ENCODE results near the gene USH1C.

Gene USH1C

DNA sequence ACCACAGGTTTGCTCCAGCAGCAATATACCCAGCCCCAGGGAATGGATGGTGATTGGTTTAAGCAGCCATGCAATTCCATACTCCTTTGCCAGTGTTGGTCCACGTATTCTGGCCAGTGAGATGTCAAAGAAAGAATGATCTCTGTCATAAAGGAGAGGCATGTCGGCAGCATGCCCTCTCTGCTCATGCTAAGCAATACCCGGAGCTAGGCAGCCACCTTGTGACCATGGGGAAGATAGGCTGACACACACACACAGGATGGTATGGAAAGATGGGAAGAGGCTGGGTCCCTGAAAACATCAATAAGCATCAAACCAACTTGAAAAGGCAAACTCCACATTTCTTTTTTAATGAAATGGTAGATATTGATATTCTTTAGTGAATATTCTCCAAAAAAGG lies 72.7 kb downstream of the USH1C start:
- DNase-seq (ENCODE audit: low spot score) = no peak

DNA sequence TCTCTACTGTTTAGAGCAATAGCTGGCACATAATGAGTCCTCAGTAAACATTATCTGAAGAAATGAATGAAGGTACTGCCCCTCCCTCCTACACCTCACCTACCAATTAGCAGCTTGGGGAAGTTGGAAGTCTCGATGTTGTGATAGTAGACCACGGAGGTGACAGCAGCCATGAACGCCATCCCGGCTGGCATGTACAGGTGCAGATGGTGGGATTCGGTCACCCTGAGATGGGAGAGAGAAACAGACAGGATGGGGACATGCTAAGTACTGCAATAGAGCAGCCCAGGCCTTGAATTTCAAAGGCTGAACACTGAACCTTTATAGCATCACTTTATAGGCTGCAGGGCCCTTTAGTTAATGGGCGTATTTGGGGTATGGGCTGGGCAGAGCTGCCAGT lies 74.2 kb downstream of the USH1C start:
- no peak for DNase-seq (ENCODE audit: low spot score)

GRCh38 chr11:17468122-17468521 lies 76.1 kb downstream of the USH1C start:
- DNase-seq (ENCODE audit: low spot score) = no peak

DNA sequence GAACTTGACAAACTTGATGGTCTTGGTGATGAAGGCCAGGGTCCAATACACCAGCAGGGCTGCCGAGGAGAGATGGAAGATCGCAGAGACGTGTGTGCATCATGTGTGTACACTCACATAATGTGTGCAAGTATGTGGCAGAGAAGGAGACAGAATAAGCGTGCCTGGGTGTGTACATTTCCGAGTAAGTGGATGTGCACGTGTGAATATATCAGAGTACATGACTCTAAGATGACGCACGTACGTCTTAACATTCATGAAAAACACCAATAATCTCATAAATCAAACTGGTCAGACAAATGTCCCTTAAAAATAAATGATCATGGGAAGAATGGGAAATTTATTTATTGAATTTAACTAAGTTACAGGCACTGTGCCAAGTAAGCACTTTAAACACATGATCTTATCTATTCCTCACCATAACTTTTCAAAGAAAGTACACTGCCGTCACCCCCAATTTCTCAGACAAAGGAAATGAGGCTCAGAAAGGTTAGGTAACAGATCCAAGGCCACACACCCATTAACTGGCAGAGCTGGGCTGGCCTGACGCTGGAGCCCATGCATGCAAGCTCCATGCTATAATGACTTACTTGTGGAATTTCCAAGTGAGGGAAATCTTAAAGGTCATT lies 80.6 kb downstream of the USH1C start:
- DNase-seq (ENCODE audit: low spot score) = no peak

GRCh38 chr11:17462940-17463339 lies 81.3 kb downstream of the USH1C start:
- DNase-seq (ENCODE audit: low spot score) = no peak

- no peak for DNase-seq (ENCODE audit: low spot score)
These were observed 83.8 kb downstream of the USH1C start for GRCh38 chr11:17460406-17460805.

- DNase-seq (ENCODE audit: low spot score) = no peak
These were observed 84.8 kb downstream of the USH1C start for GRCh38 chr11:17459236-17459896.

GRCh38 chr11:17458268-17458667 lies 85.9 kb downstream of the USH1C start:
- no peak for DNase-seq (ENCODE audit: low spot score)

DNA sequence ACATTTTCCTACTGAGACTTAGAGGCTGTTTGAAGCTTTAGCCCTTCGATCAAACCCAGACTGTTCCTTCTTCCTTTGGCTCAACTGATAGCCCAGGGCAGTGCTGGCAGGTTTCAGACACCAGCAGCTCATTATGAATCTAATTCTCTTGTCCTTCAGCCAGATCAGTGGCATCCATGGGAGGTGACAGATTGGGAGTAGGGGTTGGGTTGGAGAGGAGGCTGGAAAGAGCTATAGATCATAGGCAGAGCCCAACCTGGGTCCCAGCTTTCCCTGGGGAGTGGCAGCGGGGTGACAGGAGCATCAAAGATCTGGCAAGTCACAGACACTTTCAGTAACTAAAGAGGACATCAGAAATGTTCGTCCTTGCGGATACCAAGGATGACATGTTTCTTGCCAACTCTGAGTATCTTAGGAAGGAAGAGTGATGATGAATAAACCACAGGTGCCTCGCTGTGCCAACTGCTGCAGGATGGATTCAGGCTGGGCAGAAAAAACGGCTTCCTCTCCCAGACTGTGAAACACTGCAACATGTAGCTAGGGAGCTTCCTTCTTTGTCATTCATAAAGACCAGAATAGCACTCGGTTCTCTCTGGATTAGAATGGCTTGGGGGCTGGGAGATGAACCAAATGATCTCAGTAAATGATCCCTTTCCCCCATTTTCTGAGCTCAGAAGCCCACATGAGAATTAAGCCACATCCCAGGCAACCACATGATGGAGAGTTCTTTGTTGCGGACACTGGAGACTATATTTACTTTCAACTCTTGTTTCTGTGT lies 86.6 kb downstream of the USH1C start:
- DNase-seq (ENCODE audit: low spot score) = no peak

DNA sequence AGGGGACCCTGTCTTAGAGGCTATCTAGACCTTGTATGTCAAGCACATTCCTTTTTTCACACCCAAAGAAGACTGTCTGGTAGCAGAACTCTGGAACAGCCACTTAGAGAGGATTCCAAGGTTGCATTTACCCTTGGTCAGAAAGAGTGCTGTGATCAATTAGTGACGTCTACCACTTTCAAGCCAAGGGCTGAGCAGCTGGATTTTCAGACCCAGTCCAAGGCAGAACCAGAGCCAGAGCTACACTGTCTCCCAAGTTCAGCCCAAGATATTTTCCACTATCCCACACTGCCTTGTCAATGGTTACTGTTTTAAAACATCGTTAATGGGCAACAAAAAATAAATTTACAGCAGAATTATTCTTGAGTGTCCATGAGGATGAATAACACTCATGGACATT lies 91.5 kb downstream of the USH1C start:
- DNase-seq (ENCODE audit: low spot score) = no peak

- no peak for DNase-seq (ENCODE audit: low spot score)
These were observed 95.1 kb downstream of the USH1C start for GRCh38 chr11:17449158-17449557.

- no peak for DNase-seq (ENCODE audit: low spot score)
These were observed 97.7 kb downstream of the USH1C start for GRCh38 chr11:17446482-17446881.

DNA sequence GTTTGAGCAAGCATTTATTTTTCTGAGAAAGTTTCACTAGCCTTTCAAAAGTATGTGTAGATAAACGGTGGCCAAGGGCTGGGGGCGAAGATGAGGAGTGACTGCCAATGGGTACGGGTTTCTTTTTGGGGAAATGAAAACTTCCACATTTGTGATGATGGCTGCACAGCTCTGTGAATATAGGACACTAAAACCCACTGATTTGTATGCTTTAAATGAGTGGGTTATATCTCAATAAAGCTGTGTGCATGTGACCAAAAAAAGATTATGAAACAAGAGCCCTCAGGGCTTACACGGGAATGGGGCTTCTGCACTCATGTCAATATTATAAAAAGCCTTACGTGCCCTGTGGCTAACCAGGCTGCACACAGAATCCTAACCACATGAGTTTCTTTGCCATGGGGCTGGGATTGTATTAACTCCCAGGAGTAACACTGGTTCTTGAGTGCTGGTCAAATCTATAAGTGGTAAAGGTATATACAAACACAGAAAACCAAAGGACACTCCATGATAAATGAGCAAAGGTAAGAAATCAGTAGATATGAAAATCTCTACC lies 98.9 kb downstream of the USH1C start:
- no peak for DNase-seq (ENCODE audit: low spot score)

- DNase-seq (ENCODE audit: low spot score) = no peak
These were observed 100.1 kb downstream of the USH1C start for GRCh38 chr11:17443926-17444690.
